HG02798 (cell line): ENCODE data around the gene IPO9.
"Not testable (repeated sequence)": the region's sequence is repeated elsewhere in the genome, so short reads cannot be mapped to it uniquely, and the experiment has no call there.

Experiments used
- ATAC-seq: cut with Tn5 transposase; IDR thresholded peaks from one replicate; pipeline ENCODE4 v1.9.1; 2021; ENCODE audit warnings: mild to moderate bottlenecking; ENCODE audit not compliant: unreplicated experiment, poor library complexity

The IPO9 gene

GRCh38 chr1:201899683-201900429 is 70.9 kb downstream of the IPO9 start:
- ATAC-seq = no peak

- ATAC-seq = no peak
Measured at GRCh38 chr1:201900476-201900875, 71.5 kb downstream of the IPO9 start.

GRCh38 chr1:201901036-201901435 is 72.1 kb downstream of the IPO9 start:
- not testable (repeated sequence) for ATAC-seq

GRCh38 chr1:201902198-201902597 is 73.2 kb downstream of the IPO9 start:
- ATAC-seq = no peak

GRCh38 chr1:201903135-201903534 is 74.2 kb downstream of the IPO9 start:
- no peak for ATAC-seq

GRCh38 chr1:201904579-201904978 is 75.6 kb downstream of the IPO9 start:
- ATAC-seq = no peak

- ATAC-seq = no peak
Measured at GRCh38 chr1:201905234-201905890, 76.4 kb downstream of the IPO9 start.

- ATAC-seq = no peak
Measured at GRCh38 chr1:201906336-201906735, 77.4 kb downstream of the IPO9 start.

GRCh38 chr1:201907621-201908020 is 78.7 kb downstream of the IPO9 start:
- no peak for ATAC-seq

- ATAC-seq = no peak
Measured at GRCh38 chr1:201911826-201912571, 83.0 kb downstream of the IPO9 start.

- ATAC-seq = no peak
Measured at GRCh38 chr1:201912832-201913231, 83.9 kb downstream of the IPO9 start.

- ATAC-seq = no peak
Measured at GRCh38 chr1:201914456-201915235, 85.7 kb downstream of the IPO9 start.

- no peak for ATAC-seq
Measured at GRCh38 chr1:201916649-201917249, 87.8 kb downstream of the IPO9 start.

GRCh38 chr1:201917362-201918033 is 88.5 kb downstream of the IPO9 start:
- no peak for ATAC-seq

GRCh38 chr1:201918343-201918742 is 89.4 kb downstream of the IPO9 start:
- ATAC-seq = no peak

GRCh38 chr1:201921952-201922558 is 93.1 kb downstream of the IPO9 start:
- no peak for ATAC-seq

GRCh38 chr1:201925301-201925567 is 96.3 kb downstream of the IPO9 start:
- ATAC-seq = no peak

- no peak for ATAC-seq
Measured at GRCh38 chr1:201925981-201926645, 97.2 kb downstream of the IPO9 start.

GRCh38 chr1:201928266-201928665 is 99.3 kb downstream of the IPO9 start:
- no peak for ATAC-seq
